HS-5 (cell line): ENCODE data around the gene KRT38.
"Not testable (repeated sequence)": the region's sequence is repeated elsewhere in the genome, so short reads cannot be mapped to it uniquely, and the experiment has no call there.

ENCODE experiments used
- DNase-seq: peaks from one replicate; pipeline ENCODE4 v3.0.0-alpha.2; 2012; ENCODE audit warnings: low read depth

The KRT38 gene

DNA sequence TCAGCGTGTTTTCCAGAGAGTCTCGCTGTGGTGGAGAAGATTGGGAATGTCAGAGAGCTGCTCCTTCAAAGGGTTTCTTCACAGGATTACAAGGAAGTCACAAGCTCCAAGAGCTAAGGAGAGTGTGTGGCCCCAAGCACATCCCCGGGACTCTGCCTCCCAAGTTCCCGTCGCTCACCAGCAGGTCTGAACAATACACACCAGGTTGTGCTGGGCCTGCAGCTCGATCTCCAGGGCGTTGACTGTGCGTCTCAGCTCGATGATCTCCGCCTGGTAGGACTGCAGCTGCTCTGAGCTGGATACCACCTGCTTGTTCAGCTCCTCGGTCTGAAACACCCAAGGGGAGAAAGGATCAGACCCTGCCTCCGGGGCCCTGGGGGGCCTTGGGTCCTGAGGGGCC is 45.7 kb downstream of the KRT38 start:
- DNase-seq, result not testable (repeated sequence)

DNA sequence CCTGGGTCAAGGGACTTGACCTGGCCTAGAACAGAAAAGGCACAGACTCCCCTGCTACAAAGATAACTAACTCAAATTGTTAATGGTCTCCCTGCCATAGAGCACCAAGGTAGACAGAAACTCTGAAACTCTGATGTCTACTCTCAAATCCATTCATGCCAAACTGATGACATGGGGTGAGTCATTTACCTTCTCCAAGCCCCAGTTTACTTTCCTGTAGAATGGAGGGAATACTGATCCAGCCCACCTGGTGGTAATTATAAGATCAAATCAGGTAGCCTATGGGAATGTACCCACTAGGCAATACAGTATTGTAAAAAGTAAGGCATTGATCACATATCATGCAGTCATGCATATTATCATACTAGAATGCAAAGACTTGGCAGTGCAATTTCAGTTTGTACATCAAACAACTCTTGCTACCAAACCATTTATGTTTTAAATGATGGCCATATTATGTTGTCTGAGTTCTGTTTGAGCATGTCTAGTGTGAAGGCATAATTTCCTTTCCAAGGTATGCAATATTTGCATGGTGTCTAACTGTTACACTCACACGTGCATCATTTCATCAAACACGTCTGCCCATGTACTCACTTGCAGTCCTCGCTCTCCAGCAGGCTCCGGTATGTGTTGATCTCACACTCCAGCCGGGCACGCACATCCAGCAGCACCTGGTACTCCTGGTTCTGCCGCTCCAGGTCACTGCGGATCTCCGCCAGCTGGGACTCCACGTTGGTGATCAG is 46.4 kb downstream of the KRT38 start:
- no peak for DNase-seq

DNA sequence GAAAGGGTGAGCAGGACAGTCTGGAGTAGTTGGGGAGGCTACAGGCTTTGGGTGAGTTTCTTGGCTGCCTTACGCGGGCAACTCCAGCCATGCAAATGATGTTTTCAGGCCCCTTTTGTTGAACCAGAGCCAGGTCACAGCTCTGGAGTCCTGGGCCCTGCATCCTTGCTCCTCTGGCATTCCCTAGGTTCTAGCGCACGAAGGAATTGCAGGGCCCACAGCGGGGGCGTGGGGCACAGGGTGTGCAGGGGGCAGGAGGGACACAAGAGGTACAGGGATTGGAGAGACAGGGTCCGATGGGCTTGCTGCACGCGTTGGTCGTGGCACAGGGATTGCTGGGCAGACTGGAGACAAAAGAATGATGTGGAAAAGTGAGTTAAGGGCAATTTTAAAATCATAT is 47.0 kb downstream of the KRT38 start:
- DNase-seq, result no peak

DNA sequence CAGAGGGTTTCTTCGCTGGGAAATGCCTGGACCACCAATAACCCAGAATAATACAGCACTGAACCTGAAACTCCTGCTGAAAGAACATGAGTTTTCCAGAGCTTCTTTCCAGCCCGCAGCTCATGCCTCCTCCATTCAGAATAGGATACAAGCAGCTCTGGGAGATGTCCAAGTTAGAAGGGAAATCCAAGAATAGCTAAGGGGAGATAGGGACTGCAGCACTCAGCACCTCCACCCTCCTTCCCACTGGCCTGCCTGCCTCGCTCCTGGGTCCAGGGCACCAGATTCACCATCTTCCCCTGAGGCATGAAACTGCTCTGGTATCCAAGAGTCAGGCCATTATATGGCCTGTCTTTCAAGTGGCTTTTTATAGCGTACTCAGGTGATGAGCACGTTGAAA is 47.5 kb downstream of the KRT38 start:
- no peak for DNase-seq

DNA sequence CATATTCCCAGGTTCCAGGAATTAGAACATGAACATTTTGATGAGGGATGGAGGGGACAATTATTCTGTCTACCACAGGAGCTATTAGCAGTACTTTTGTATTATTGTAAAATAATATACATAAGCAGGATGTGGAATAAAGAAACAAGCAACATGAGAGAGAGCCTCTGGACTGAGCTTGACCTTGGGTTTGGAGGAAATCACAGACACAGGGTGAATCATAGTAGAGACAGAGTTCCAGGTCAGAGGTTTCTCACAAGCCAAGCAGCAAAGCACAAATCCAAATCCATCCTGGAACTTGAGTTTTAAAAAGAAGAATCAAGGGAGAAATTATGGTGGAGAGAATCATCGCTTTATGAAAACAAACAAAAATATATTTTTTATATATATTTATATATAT is 48.5 kb downstream of the KRT38 start:
- no peak for DNase-seq

DNA sequence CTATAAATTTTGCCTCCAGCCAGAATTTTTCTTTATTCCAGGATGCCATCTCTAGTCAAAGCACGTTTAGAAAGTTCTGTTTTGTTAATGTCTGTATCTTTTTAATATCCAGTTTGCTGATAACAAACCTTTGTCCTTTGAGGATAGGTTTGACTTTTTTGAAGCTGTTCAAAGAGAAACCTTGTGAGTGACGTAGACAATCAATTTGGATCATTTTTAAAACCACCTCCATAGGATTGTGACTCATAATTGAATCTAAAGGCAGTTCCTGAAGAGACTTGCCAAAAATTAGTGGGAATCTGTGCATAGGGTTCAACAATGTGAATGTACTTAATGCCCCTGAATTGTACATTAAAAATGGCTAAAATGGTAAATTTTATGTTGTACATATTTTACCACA is 49.2 kb downstream of the KRT38 start:
- no peak for DNase-seq

DNA sequence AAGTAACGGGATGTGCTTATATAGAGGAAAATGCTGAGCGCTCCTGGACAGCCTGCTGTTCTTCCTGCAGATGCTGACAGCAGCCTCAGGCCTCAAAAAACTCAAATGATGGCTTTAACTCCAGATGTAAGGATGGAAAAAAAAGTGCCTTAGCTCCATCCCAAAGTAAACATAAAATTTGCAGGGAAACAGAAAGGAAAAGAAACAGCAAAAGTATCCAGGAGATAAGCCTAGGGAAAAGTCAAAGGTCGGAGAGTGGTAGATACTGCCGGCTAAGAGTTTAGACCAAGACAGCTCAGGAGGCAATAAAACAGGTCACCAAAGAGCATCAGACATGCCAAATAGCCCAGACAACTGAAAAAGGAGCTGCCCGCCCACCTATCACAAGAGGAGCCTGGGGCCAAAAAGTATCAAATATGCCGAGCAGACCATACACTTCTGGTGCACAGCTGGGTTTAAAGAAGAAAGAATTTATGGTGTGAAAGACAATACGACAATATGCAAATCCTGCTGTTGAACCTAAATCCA is 50.3 kb downstream of the KRT38 start:
- no peak for DNase-seq

DNA sequence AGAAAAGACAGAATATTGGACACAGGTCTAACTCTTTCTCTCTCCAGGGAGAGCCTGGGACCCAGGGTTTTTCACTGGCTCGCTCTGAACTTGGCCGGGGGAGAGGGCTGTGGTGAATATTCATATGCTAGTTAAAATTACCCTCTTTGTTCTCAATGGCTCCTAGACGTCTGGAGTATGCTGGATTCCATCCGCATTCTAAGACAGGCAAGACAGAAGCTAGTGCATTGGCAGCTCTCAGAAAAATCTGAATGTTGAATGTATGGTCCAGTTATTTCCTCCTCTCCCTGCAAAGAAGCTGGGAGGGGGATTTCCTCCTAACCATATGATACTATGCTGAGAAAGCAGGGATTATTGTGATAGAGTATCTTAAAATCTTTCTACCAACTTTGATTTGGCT is 53.1 kb downstream of the KRT38 start:
- no peak for DNase-seq

DNA sequence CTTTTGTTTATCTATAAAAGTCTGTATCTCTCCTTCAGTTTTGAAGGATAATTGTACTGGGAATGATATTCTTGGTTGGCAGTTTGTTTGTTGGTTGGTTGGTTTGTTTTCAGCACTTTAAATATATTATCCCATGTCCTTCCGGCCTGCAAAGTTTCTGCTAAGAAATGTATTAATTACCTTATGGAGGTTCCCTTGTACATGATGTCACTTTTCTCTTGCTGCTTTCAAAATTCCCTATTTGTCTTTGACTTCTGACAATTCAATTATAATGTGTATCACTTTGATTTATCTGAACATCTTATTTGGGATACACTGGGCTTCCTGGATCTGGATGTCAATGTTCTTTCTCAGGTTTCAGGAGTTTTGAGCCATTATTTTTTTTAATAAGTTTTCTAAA is 54.6 kb downstream of the KRT38 start:
- no peak for DNase-seq
